Activated CD4-positive, CD25-positive, alpha-beta regulatory T cell treated with anti-CD3 and anti-CD28 coated beads, Interleukin-2, amount 50 U/mL, for 72 hours (primary cell): ENCODE measurements around the gene BRF1.

Source experiments
- DNase-seq: peaks from one replicate; pipeline ENCODE4 v3.0.0; 2021

The BRF1 gene

GRCh38 chr14:105187935-105188524 lies 112.8 kb downstream of the BRF1 start:
- no peak for DNase-seq

GRCh38 chr14:105187116-105187515 lies 113.7 kb downstream of the BRF1 start:
- no peak for DNase-seq

GRCh38 chr14:105185973-105186372 lies 114.8 kb downstream of the BRF1 start:
- DNase-seq: no peak

GRCh38 chr14:105185001-105185400 lies 115.8 kb downstream of the BRF1 start:
- DNase-seq: no peak

- DNase-seq: no peak
Measured at GRCh38 chr14:105184461-105184860, 116.3 kb downstream of the BRF1 start.

GRCh38 chr14:105182296-105183020 lies 118.3 kb downstream of the BRF1 start:
- no peak for DNase-seq

GRCh38 chr14:105181549-105182295 lies 119.1 kb downstream of the BRF1 start:
- no peak for DNase-seq

GRCh38 chr14:105180592-105181548 lies 119.9 kb downstream of the BRF1 start, which contains the start of gene NUDT14:
NUDT14 (minus strand) TSS chr14:105181312; CDS start chr14:105181209, 103 bp downstream.
- DNase-seq: peak; percentile 83

- DNase-seq: no peak
Measured at GRCh38 chr14:105179191-105179590, 121.6 kb downstream of the BRF1 start.

- no peak for DNase-seq
Measured at GRCh38 chr14:105178868-105179140, 122.0 kb downstream of the BRF1 start.

GRCh38 chr14:105178069-105178867 lies 122.5 kb downstream of the BRF1 start:
- no peak for DNase-seq

GRCh38 chr14:105177082-105177481 lies 123.7 kb downstream of the BRF1 start:
- DNase-seq: no peak

- no peak for DNase-seq
Measured at GRCh38 chr14:105176513-105176912, 124.3 kb downstream of the BRF1 start.

GRCh38 chr14:105173901-105174894 lies 126.6 kb downstream of the BRF1 start:
- no peak for DNase-seq

- no peak for DNase-seq
Measured at GRCh38 chr14:105173145-105173544, 127.7 kb downstream of the BRF1 start.

- DNase-seq: no peak
Measured at GRCh38 chr14:105172476-105172875, 128.3 kb downstream of the BRF1 start.

- DNase-seq: no peak
Measured at GRCh38 chr14:105171004-105171673, 129.7 kb downstream of the BRF1 start.

- DNase-seq: no peak
Measured at GRCh38 chr14:105169776-105170655, 130.8 kb downstream of the BRF1 start.

GRCh38 chr14:105168979-105169507 lies 131.8 kb downstream of the BRF1 start:
- no peak for DNase-seq
